Hematopoietic multipotent progenitor cell treated with erythropoietin and hydrocortisone succinate and interleukin-3 and kit ligand, for 8 days (in vitro differentiated cells): ENCODE measurements around the gene UBA3.
A peak's percentile ranks its signal among the peaks of the same experiment; 100 is the strongest.

ENCODE experiments used
- DNase-seq: peaks from one replicate; pipeline ENCODE4 v3.0.0-alpha.2; 2015

The UBA3 gene

GRCh38 chr3:69065318-69065964 is 14.7 kb downstream of the UBA3 start:
- no peak for DNase-seq

- no peak for DNase-seq
Observed at GRCh38 chr3:69063636-69064035, 16.5 kb downstream of the UBA3 start.

GRCh38 chr3:69059688-69060087 is 20.5 kb downstream of the UBA3 start:
- no peak for DNase-seq

- DNase-seq = no peak
Observed at GRCh38 chr3:69058947-69059224, 21.3 kb downstream of the UBA3 start.

- peak; percentile 20 for DNase-seq
Observed at GRCh38 chr3:69058180-69058946, 21.8 kb downstream of the UBA3 start.

GRCh38 chr3:69052472-69052898 is 27.7 kb downstream of the UBA3 start:
- DNase-seq = no peak

- DNase-seq = peak; percentile 99
Observed at GRCh38 chr3:69051756-69052471, 28.3 kb downstream of the UBA3 start, which contains the start of gene TMF1. Gene TMF1 (minus strand): TSS chr3:69052333. CDS start chr3:69052086, 247 bp downstream.

GRCh38 chr3:69048990-69049389 is 31.2 kb downstream of the UBA3 start:
- DNase-seq = no peak

GRCh38 chr3:69044608-69045007 is 35.6 kb downstream of the UBA3 start:
- no peak for DNase-seq

- no peak for DNase-seq
Observed at GRCh38 chr3:69033470-69033869, 46.7 kb downstream of the UBA3 start.

GRCh38 chr3:69032737-69033136 is 47.4 kb downstream of the UBA3 start:
- DNase-seq = no peak

GRCh38 chr3:69032142-69032541 is 48.0 kb downstream of the UBA3 start:
- no peak for DNase-seq

GRCh38 chr3:69031635-69032034 is 48.5 kb downstream of the UBA3 start:
- DNase-seq = no peak

GRCh38 chr3:69020857-69021256 is 59.3 kb downstream of the UBA3 start:
- DNase-seq = no peak

GRCh38 chr3:69020424-69020823 is 59.7 kb downstream of the UBA3 start:
- peak; percentile 24 for DNase-seq

GRCh38 chr3:69016901-69017300 is 63.3 kb downstream of the UBA3 start:
- DNase-seq = peak; percentile 14

- DNase-seq = no peak
Observed at GRCh38 chr3:69016102-69016501, 64.1 kb downstream of the UBA3 start.

GRCh38 chr3:69014022-69014580 is 66.1 kb downstream of the UBA3 start:
- DNase-seq = no peak

GRCh38 chr3:69013253-69014021 is 66.7 kb downstream of the UBA3 start, which contains the start of gene EOGT:
Gene EOGT (minus strand): TSS chr3:69013684. CDS start chr3:69009846, 3,838 bp downstream.
- DNase-seq = peak; percentile 83

GRCh38 chr3:69012800-69013252 is 67.3 kb downstream of the UBA3 start:
- DNase-seq = peak; percentile 36

- no peak for DNase-seq
Observed at GRCh38 chr3:69012100-69012799, 67.9 kb downstream of the UBA3 start.
